HG03159 (cell line): Measurements from ENCODE around the gene HTRA2.
A peak's percentile ranks its signal among the peaks of the same experiment; 100 is the strongest.

ENCODE experiments used
- ATAC-seq: cut with Tn5 transposase; IDR thresholded peaks from one replicate; pipeline ENCODE4 v1.9.1; 2021; ENCODE audit warnings: mild to moderate bottlenecking, moderate library complexity; ENCODE audit not compliant: unreplicated experiment

Gene HTRA2

DNA sequence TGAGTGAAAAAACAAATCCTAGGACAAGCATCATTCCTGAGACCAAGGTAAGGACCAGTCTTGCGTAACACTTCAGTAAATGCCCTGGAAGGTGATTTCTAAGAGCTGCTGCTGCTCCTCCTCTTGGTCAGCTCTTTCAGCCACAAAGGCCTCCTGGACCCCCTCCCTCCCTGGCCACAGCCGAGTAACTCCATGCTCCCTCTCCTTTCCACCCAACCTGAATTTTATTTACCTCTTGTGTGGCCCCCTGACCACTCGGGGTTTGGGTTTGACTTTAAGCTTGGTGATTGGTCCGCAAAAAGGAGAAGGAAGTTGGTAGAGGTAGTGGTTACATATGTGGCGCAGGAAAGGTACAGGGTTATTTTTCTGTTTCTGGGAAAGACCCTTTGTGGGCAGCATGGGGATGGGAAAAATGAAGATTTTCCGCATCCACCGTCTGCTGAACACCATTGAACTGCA is 9.2 kb downstream of the HTRA2 start:
- no peak for ATAC-seq

GRCh38 chr2:74540291-74540690 is 10.6 kb downstream of the HTRA2 start:
- no peak for ATAC-seq

DNA sequence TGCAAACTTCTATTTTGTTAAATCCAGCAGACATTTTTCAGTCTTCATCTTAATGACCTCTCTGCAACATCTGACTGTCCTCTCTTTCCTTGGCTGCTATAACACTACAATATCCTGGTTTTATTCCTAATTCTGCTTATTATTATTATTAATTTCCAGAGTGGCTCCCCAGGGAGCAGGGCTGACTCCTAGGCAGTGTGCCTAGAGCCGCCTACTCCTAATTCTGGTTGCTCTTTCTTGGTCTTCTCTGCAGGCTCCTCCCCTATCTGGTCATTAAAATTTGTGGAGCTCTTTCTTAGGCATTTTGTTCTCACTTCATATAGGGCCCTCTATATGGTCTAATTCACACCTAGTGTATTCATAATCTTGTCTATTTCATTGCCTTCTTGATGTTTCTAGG is 13.2 kb downstream of the HTRA2 start:
- no peak for ATAC-seq

- ATAC-seq, result no peak
Observed at GRCh38 chr2:74544634-74545033, 14.9 kb downstream of the HTRA2 start.

DNA sequence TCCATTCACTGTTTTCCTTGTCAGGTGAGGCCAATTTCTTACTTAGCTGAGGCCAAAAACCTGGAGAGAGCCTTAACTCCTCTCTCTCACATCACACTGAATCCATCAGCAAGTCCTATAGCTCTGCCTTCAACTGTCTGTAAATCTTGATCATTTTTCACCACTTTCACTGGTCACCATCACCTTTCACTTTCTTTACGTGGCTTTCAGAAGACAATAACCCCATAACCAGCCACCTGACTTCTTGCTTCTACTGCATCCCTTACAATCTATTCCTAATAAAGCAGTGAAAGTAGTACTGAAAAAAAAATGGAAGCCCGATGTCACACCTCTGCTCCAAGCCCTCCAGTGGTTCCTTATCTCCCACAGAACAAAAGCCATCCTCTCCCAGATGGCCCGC is 16.3 kb downstream of the HTRA2 start:
- no peak for ATAC-seq

DNA sequence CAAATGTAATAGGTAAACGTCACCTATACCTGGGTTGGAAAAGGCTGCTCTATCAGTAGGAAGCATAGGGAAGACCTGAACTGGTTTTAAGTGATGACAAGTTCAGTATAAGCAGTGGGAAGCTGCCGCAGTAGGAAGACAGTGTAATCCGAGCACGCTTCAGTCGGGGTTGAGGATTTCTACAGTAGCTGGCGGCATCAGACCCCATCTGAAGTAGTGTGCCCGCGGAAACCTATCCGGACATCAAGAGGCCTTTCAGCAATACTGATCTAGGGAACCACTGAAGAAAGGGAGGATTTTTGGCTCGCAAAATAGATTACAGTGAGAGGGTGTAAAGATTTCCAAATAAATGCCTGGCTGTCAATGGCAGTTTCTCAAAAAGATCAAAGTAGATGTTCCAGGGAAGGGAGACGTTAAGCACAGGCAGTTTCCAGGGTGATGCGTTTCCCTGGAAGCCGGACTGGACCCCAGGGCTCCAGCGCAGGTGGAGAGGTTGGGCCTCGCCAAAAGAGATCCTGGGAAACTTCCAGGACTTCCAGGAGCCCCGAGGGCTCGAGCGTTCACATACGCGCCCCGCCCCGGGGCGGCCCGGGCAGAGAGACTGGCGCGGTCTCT is 18.7 kb downstream of the HTRA2 start:
- no peak for ATAC-seq

- no peak for ATAC-seq
Observed at GRCh38 chr2:74548900-74549826, 19.4 kb downstream of the HTRA2 start.

GRCh38 chr2:74550231-74550630 is 20.5 kb downstream of the HTRA2 start:
- ATAC-seq, result no peak

- ATAC-seq, result no peak
Observed at GRCh38 chr2:74551530-74551929, 21.8 kb downstream of the HTRA2 start.

DNA sequence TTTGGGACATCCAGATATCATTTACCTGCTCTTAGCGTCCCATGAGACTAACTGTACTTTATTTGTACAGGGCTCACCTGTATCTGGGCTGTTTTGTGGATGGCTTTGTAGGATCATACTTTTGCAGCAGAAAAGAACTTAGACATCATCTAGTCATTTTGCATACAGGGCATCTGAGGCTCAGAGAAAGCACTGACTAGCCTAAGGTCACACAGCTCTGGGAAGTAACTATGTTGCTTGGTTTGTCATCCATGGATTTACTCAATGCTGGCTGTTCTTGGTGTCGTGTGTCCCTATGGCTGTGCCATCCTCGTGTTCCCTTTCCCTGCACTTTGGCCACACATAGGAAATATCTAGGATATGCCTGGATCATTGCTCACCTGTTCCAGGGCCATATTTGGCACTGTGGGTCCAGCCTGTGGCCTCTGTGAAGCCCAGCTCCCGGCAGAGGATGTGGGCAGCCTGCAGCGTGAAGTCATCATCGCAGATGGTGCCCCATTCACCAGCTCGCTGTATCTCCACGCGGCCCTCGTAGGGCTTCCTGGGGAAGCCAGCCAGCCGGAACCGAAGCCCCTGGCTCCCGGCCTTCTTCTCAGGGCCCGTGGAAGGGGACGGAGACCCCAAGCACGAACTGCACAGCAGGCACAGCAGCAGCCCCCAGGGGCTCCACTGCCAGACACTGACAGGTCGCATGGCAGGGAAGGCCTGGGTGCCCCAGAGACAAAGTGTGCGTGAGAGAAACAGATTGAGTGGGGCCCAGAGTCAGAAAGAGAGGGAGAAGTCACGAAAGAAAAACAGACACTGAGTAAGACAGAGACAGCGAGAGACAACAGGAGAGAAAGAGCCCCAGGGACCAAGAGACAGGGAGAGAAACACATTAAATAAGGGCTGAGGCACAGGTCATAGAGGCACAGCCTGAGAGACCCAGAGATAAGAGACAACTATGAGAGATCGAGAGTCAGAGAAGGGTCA is 22.5 kb downstream of the HTRA2 start:
- ATAC-seq, result no peak

DNA sequence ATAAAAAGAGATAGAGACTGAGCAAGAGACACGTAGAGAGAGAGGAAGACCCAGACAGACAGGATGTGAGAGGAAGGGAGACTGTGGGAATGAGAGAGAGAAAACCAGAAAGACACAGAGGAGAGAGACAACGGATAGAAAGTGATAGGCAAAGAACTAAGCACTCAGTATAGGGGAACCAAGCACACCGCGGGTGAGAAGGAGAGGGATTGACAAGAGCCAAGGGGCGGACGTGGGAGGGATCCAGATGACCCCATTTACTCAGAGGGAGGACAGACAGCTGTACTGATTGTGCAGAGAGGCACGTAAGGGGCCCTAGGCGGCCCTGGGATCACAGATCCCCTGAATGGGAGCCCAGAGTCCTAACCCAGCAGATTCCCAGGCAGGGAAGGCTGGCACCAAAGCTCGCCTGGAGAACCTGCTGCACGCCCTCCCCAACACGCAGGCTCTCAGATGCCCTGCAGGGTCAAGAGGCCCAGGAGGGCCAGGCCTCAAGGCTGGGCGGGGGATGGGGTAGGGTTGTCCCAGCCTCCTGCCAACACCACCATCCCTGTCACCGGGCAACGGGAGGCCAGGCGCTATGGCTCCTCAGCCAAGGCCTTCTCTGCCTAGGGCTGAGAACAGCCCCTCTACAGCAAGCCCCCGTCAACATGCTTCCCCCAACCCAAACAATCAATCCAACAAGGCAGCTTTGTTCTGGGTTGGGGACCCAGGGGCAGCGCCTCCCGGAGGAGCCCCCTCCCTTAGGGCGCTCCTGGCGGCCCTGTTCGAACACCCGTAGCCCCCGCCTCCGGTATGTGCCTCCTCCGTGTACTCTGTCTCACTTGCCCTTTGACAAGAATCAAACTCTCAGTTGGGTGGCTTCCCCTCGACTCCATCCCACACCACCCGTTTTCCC is 23.4 kb downstream of the HTRA2 start:
- ATAC-seq, result no peak

GRCh38 chr2:74553892-74554819 is 24.4 kb downstream of the HTRA2 start, which contains the start of the genes DOK1 and LOXL3:
TSS of gene DOK1 (plus strand) at chr2:74554720. CDS start at chr2:74554755, 35 bp downstream.
TSS of gene LOXL3 (minus strand) at chr2:74553942. CDS start at chr2:74552634, 1,308 bp downstream.
- ATAC-seq, result peak; percentile 60

GRCh38 chr2:74554820-74555531 is 25.2 kb downstream of the HTRA2 start:
- peak; percentile 62 for ATAC-seq

GRCh38 chr2:74555610-74556103 is 25.9 kb downstream of the HTRA2 start:
- no peak for ATAC-seq

GRCh38 chr2:74556159-74556558 is 26.4 kb downstream of the HTRA2 start:
- ATAC-seq, result no peak

GRCh38 chr2:74556831-74557370 is 27.2 kb downstream of the HTRA2 start:
- ATAC-seq, result no peak
